GM19023 (cell line): ENCODE data around the gene GSTM1.
"Not testable (repeated sequence)": the region's sequence is repeated elsewhere in the genome, so short reads cannot be mapped to it uniquely, and the experiment has no call there.

Source experiments
- ATAC-seq: cut with Tn5 transposase; IDR thresholded peaks from one replicate; pipeline ENCODE4 v1.9.1; 2021; ENCODE audit warnings: mild to moderate bottlenecking, moderate library complexity; ENCODE audit not compliant: unreplicated experiment

The GSTM1 gene

DNA sequence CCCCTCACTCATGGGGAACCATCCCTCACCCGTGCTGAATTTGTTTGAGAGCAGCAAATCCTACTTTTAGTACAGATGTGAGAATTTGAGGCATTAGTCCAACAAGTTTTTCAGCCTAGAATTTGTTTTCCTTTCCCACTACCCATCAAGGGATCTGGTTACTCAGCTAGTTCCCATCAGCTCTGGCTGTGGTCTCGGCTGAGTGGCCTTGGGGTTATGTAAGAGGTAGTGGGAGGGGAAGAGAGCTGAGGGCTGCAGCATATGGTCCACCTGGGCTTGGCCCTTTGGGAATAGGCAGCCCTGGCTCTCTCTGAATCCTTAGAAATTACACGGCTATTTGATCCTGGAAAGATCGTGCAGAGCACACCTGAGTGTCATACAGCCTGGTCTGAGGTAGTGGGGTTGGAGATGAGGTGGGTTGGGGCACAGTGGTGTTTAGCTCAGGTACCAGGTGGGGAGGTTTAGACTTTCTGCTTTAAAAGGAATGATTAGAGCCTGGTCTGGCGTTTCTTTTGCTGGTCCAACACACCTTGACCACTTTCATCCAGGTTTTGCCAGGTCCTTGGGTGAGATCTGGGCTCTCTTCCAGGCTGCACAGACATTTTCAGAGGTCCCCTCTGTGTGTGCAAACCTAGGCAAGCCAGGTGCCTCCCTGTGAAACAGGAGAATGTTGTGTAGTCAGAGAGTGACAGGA, 27.5 kb upstream of the GSTM1 start:
- no peak for ATAC-seq

GRCh38 chr1:109660691-109661026, 27.0 kb upstream of the GSTM1 start:
- ATAC-seq = not testable (repeated sequence)

DNA sequence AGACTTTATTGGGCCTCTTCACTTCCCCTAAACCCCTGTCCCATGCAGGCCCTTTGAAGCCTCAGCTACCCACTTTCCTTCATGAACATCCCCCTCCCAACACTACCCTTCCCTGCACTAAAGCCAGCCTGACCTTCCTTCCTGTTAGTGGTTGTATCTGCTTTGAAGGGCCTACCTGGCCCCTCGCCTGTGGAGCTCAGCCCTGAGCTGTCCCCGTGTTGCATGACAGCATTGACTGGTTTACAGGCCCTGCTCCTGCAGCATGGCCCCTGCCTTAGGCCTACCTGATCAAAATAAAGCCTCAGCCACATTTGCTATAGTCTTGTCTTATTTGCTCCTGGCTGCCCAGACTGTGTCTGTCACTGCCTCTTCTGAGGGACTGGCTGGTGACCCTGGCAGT, 26.2 kb upstream of the GSTM1 start:
- ATAC-seq = no peak

DNA sequence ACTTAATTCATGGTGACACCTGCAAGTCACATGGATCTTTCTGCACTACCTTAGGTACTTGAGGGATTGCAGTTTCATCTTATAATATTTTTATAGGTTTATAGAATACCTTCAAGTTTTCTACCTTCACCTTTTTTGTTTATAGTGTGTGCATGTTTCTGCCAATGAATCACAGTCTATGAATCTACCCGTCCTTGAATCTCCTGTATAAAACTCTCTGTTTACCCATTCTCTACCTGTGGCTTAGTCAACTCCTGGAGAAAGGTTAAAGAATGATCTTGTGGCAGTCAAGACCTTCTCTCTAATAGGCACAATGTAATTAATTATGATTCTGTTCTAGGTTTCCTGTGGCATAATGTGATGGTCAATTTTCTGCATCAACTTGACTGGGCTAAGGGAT, 22.9 kb upstream of the GSTM1 start:
- no peak for ATAC-seq

DNA sequence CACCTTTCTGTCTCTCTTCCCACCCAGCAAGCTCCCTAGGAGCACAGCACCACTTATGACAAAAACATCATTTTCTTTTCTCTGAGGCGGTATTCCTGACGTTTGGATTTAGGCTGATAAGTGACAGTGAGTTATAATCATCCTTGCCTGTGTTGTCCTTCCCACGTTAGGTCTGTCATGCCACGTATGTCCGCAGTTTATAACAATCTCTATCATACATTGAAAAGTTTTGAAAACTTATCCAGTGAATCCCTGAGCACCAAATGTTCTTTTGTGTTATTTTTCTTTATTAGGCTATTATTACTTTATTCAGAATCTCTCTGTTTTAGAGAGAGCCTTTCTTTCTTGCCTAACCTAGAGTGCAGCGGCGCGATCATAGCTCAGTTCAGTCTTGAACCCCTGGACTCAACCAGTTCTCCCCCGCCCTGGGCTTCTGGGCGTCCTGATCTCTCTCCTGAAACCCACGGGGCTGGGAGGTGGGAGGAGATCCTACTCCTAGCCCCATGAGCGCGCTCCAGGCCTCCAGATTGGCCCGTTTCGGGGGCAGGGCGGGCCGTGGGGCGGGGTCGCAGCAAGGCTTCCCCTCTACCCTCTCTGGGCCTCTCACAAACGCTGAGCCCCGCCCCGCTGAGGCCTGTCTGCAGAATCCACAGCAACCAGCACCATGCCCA, 20.0 kb upstream of the GSTM1 start, which contains the start of gene GSTM2:
Gene GSTM2, plus strand, starts transcription at position 606 of the 671 bp plus-strand sequence. Its CDS starts 59 bp downstream, at position 665.
- ATAC-seq = peak; percentile 97

GRCh38 chr1:109668123-109668775, 19.4 kb upstream of the GSTM1 start:
- ATAC-seq = no peak

DNA sequence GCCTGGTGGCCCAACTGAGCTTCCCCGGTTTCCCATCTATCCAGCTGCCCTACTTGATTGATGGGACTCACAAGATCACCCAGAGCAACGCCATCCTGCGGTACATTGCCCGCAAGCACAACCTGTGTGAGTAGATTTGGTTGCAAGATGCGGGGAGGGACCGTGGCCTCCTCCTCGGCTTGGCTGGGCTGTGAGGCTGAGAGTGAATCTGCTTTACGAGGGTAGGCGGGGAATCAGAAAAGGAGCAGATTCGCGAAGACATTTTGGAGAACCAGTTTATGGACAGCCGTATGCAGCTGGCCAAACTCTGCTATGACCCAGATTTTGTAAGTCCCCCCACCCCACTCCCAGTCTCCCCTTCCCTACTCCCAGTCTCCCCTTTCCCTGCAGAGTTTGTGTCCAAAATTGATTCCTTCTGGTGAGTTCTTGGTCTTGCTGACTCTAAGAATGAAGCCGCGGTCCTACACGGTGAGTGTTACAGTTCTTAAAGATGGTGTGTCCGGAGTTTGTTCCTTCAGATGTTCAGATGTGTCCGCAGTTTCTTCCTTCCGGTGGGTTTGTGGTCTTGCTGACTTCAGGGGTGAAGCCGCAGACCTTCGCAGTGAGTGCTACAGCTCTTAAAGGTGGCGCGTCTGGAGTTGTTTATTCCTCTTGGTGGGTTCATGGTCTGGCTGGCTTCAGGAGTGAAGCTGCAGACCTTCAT, 18.2 kb upstream of the GSTM1 start:
- no peak for ATAC-seq

GRCh38 chr1:109669949-109670302, 17.7 kb upstream of the GSTM1 start:
- not testable (repeated sequence) for ATAC-seq

- ATAC-seq = no peak
Observed at GRCh38 chr1:109671067-109671466, 16.6 kb upstream of the GSTM1 start.

DNA sequence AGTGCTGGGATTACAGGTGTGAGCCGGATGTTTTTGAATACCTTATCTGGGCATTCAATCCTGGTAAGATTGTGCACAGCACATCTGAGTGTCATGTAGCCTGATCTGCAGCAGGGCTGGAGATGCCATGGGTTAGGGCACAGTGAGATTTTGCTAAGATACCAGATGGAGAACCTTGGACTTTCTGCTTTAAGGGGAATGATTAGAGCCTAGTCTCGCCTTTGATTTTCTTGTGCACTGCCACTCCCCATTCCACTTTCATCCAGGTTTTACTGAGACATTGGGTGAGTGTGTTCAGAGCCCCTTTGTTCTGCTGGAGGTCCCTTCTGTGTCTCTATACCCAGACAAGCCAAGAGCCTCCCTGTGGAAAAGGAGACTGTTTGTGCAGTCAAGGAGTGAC, 13.8 kb upstream of the GSTM1 start:
- not testable (repeated sequence) for ATAC-seq

GRCh38 chr1:109676683-109677381, 10.8 kb upstream of the GSTM1 start:
- ATAC-seq = not testable (repeated sequence)

DNA sequence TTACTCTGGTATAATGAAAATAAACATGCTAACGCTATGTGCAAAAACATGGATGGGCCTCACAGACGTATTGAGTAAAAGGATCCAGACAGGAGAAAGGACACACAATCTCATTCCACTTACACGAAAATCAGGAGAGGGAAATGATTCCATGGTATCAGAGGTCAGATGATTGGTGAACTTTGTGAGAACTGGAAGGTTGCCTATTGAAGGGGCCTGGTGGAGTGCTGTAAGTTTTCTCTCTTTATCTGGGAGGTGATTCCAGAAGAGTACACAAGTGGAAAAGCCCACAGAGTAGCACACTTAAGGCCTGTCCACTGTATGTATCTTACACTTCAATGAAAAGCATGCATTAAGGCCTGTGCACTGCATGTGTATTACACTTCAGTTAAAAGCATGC, 10.2 kb upstream of the GSTM1 start:
- ATAC-seq = no peak

- ATAC-seq = not testable (repeated sequence)
Observed at GRCh38 chr1:109678637-109679036, 9.0 kb upstream of the GSTM1 start.

GRCh38 chr1:109684777-109685176, 2.8 kb upstream of the GSTM1 start:
- ATAC-seq = not testable (repeated sequence)

GRCh38 chr1:109685399-109685798, 2.2 kb upstream of the GSTM1 start:
- ATAC-seq = not testable (repeated sequence)

- not testable (repeated sequence) for ATAC-seq
Observed at GRCh38 chr1:109685890-109686289, 1.7 kb upstream of the GSTM1 start.

- ATAC-seq = not testable (repeated sequence)
Observed at GRCh38 chr1:109687109-109687508, 508 bp upstream of the GSTM1 start.

DNA sequence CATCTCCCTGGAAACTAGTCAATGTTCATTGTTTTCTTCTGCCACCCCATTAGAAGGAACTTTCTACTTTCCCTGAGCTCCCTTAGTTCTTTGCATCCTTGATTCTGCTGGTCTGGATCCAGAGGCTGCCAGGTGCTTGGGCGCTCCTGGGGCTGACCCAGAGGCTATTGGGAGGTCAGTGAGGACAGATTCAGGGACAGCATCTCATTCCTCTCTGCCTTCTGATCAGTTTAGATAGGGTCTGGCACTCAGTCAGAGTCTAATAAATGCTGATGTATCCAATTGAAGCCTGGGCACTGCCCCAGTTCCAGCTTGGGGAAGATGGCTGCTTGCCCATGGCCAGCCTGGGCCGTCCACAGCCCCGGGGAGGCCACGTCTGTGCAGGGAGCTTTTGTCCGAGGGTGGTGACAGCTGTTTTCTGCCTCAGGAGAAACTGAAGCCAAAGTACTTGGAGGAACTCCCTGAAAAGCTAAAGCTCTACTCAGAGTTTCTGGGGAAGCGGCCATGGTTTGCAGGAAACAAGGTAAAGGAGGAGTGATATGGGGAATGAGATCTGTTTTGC, 2.3 kb downstream of the GSTM1 start:
- no peak for ATAC-seq

- no peak for ATAC-seq
Observed at GRCh38 chr1:109691759-109692158, 4.1 kb downstream of the GSTM1 start.

- ATAC-seq = not testable (repeated sequence)
Observed at GRCh38 chr1:109694400-109694799, 6.8 kb downstream of the GSTM1 start.
